Measurements from ENCODE around the gene TEN1. TPM values are rescaled to one million over a fixed set of nuclear protein-coding genes. Genes with fewer than 3 reads are reported as not detected.

TEN1 gene
- total RNA-seq, 1 donor from 2014 or later = 15.9 TPM

DNA sequence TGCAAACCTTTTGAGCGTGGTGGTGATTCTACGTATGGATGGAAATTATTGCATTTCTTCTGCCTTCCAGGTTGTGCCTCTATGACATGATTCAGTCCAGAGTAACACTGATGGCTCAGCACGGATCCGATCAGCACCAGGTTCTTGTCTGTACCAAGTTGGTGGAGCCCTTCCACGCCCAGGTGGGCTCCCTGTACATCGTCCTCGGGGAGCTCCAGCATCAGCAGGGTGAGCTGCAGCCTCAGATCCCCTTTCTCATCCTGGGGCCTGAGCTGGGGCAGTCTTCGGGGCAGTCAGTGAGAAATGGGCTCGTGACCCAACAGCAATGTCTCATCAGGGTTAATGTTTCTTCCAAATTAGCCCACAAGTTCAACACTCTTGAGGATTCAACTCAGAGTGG is 12.4 kb downstream of the TEN1 start:
- Mint-ChIP-seq H3K27me3 (no peaks in the 10 kb centered on the region), H3K27ac (no peak overlapping the region), H3K36me3 (peaks cover 7% of the 10 kb centered on the region), H3K4me3 (no peak overlapping the region), H3K9me3 (no peaks in the 10 kb centered on the region), H3K4me1 (ENCODE audit: unreplicated experiment) (no peaks in the 10 kb centered on the region)
- no peak for DNase-seq (ENCODE audit: extremely low spot score, unreplicated experiment)
- TF ChIP-seq, protein P1, sequence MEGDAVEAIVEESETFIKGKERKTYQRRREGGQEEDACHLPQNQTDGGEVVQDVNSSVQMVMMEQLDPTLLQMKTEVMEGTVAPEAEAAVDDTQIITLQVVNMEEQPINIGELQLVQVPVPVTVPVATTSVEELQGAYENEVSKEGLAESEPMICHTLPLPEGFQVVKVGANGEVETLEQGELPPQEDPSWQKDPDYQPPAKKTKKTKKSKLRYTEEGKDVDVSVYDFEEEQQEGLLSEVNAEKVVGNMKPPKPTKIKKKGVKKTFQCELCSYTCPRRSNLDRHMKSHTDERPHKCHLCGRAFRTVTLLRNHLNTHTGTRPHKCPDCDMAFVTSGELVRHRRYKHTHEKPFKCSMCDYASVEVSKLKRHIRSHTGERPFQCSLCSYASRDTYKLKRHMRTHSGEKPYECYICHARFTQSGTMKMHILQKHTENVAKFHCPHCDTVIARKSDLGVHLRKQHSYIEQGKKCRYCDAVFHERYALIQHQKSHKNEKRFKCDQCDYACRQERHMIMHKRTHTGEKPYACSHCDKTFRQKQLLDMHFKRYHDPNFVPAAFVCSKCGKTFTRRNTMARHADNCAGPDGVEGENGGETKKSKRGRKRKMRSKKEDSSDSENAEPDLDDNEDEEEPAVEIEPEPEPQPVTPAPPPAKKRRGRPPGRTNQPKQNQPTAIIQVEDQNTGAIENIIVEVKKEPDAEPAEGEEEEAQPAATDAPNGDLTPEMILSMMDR (conservative IDR thresholded peaks at IDR 0.05) = no peak

DNA sequence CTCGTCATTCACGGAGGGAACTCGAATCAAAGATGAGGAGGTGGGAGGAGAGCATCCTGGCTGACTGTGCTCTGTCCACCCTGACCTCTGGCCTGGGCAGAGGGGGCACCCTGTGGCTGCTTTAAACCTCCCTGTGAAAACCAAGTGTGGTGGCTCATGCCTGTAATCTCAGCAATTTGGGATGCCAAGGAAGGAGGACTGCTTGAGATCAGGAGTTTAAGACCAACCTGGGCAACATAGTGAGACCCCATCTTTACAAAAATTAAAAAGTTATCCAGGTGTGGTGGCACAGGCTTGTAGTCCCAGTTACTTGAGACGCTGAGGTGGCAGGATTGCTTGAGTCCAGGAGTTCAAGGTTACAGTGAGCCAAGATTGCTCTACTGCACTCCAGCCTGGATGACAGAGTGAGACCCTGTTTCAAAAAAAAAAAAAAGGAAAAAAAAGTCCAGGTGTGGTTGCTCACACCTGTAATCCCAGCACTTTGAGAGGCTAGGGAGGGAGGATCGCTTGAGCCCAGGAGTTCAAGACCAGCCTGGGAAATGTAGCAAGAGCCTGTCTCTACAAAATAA is 15.8 kb downstream of the TEN1 start:
- Mint-ChIP-seq H3K4me1 (ENCODE audit: unreplicated experiment) (peaks cover 16% of the 10 kb centered on the region), H3K4me3 (no peak overlapping the region), H3K27me3 (no peaks in the 10 kb centered on the region), H3K36me3 (peaks cover 3% of the 10 kb centered on the region), H3K9me3 (no peaks in the 10 kb centered on the region), H3K27ac (no peak overlapping the region)
- DNase-seq (ENCODE audit: extremely low spot score, unreplicated experiment) = no peak
- TF ChIP-seq, protein P1 (conservative IDR thresholded peaks at IDR 0.05) = no peak

DNA sequence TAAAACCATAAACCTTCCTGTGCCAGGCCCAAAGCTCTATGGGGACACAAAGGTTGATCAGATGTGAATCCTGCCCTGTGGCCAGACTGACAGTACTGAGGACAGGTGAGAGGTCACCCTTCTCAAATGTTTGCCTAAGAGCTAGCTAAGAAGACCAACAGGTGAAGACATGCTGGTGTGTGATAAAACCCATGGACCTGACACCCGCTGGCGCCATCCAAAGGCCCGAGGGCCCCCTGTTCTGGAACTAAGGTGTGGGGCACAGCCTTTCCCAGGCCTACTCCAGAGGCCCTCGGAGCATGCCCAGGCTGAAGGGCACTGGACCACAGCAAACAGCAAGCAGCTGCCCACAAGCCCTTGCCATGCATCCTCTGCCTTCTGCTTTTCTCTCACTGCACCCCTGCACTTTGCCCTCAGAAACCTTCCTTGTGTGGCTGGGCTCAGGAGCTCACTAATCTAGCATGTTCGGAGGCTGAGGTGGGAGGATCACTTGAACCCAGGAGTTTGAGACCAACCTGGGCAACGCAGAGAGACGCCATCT is 16.4 kb downstream of the TEN1 start:
- TF ChIP-seq, protein P1 (conservative IDR thresholded peaks at IDR 0.05) = no peak
- H3K4me3 Mint-ChIP-seq = no peak overlapping the region
- no peaks in the 10 kb centered on the region for H3K9me3 Mint-ChIP-seq
- H3K27ac Mint-ChIP-seq = no peak overlapping the region
- H3K27me3 Mint-ChIP-seq = no peaks in the 10 kb centered on the region
- no peak for DNase-seq (ENCODE audit: extremely low spot score, unreplicated experiment)
- peaks cover 16% of the 10 kb centered on the region for H3K4me1 Mint-ChIP-seq (ENCODE audit: unreplicated experiment)
- H3K36me3 Mint-ChIP-seq = peaks cover 3% of the 10 kb centered on the region

DNA sequence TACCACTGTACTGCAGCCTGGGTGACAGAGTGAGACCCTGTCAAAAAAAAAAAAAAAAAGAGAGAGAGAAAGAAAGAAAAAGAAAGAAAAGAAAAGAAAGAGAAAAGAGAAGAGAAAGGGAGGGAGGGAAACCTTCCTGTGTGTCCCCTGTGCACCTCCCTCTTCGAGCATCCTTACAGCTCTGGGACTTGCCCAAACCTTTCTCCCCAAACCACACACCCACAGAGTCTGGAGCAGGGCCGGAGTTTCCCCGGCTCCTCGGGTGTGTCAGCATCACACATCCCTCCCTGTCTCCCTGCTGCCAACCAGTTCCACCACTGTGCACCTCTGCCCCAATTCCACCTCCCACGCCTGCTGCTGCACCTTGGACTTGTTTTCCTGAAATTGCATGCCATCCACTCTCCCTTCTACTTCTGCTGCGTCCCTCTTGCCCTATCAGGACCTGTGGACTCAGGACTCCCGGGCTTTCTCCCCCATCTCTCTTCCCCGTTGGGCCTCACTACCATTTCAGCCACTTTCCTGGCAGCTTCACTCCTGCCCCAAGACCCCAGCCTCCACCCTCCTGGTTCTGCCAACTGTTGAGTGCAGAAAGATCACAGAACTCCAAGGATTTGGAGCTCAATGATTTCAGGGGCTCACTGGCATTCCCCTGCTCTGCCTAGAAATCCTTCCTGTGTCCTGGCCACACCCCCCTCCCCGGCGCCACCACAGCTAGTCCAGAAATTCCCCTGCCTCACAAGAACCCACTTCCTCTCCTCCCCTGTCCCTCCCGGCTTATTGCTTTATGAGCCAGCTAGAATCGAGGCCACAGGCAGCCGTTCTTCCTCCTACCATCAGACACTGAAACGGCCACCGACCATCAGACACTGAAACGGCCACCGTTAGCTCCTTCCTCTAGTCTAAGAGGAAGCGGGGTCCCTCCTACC is 17.9 kb downstream of the TEN1 start:
- Mint-ChIP-seq H3K4me3 (peak overlapping the region; percentile 72), H3K27me3 (no peaks in the 10 kb centered on the region), H3K9me3 (no peaks in the 10 kb centered on the region), H3K4me1 (ENCODE audit: unreplicated experiment) (peaks cover 16% of the 10 kb centered on the region), H3K27ac (peak overlapping the region; percentile 95), H3K36me3 (peaks cover 3% of the 10 kb centered on the region)
- no peak for DNase-seq (ENCODE audit: extremely low spot score, unreplicated experiment)
- TF ChIP-seq, protein P1 (conservative IDR thresholded peaks at IDR 0.05) = no peak

DNA sequence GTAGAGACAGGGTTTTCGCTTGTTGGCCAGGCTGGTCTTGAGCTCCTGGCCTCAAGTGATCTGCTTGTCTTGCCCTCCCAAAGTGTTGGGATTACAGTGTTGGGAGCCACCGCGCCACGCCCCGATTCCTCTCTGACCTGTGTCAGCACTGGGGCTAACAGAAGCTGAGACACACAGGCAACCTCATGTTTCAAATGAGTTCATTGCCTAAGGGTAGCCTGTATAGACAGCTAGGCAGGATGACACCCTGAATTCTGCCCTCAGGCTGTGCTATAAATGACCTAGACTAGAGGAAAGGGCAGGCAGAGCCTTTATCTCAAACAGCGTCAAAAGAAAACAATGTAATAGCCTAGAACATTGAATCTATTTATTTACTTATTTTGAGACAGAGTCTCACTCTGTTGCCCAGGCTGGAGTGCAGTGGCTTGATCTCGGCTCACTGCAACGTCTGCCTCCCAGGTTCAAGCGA is 19.3 kb downstream of the TEN1 start:
- TF ChIP-seq, protein P1 (conservative IDR thresholded peaks at IDR 0.05) = no peak
- peak overlapping the region; percentile 34 for H3K4me3 Mint-ChIP-seq
- no peaks in the 10 kb centered on the region for H3K27me3 Mint-ChIP-seq
- peaks cover under 1% of the 10 kb centered on the region for H3K36me3 Mint-ChIP-seq
- peak overlapping the region; percentile 95 for H3K27ac Mint-ChIP-seq
- DNase-seq (ENCODE audit: extremely low spot score, unreplicated experiment) = no peak
- H3K9me3 Mint-ChIP-seq = no peaks in the 10 kb centered on the region
- H3K4me1 Mint-ChIP-seq (ENCODE audit: unreplicated experiment) = peaks cover 16% of the 10 kb centered on the region
